M059J (cell line): ENCODE results near the gene HHEX. TPM values are rescaled to one million over a fixed set of nuclear protein-coding genes. Genes with fewer than 3 reads are reported as not detected.

Source experiments
- DNase-seq: peaks from one replicate; pipeline ENCODE4 v3.0.0-alpha.2; 2012; ENCODE audit warnings: low read depth
- total RNA-seq: library from RNA; depleted of rRNA; stranded (reverse); fragments of >200 nt; shearing (Covaris generic); gene quantifications from 2 replicates; pipeline ENCODE4 v1.2.3, GENCODE V29; 2014; rRNA removed

The HHEX gene
- total RNA-seq: 0.05 TPM in 1 of 2 replicates, not detected in the other

GRCh38 chr10:92689663-92690210, at the start of gene HHEX:
Gene HHEX, plus strand, starts transcription at chr10:92689955. Its CDS starts 32 bp downstream, at chr10:92689987.
- DNase-seq: no peak

DNA sequence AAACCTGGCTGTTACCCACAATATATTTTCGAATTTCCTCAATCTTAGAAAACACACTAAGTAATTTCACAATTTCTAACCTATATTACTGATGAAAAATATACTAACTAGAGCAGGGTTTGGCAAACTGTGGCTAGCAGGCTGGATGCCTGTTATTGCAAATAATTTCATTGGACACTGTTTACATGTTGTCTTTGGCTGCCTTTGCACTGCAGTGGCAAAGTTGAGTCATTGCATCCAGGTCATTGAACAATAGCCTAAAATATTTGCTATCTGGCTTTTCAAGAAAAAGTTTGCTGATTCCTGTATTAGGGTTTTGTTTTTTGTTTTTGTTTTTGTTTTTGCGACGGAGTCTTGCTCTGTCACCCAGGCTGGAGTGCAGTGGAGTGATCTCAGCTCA, 49.6 kb upstream of the HHEX start:
- DNase-seq: peak; percentile 64

- DNase-seq: no peak
Measured at GRCh38 chr10:92641492-92641891, 48.3 kb upstream of the HHEX start.

- DNase-seq: no peak
Measured at GRCh38 chr10:92644921-92645320, 44.8 kb upstream of the HHEX start.

GRCh38 chr10:92650864-92651263, 38.9 kb upstream of the HHEX start:
- DNase-seq: peak; percentile 71

DNA sequence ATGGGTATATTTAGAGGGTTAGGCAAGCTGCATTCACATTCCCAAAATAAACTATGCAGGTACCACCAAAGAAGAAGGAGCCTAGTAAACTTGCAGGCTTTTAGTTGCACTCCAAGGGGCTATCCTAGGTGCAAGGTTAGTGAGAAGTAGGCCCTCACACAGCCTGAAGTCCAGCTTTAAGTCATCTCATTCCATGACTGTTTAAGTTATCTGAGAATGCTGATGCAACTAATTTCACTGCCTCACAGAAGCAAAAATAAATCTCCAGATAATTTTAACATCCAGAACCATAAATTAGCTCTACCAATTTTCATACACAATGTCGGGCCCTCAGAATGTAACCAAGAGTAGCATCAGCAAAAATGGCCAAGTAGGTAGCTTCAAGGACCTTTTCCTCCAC, 34.3 kb upstream of the HHEX start:
- DNase-seq: no peak

DNA sequence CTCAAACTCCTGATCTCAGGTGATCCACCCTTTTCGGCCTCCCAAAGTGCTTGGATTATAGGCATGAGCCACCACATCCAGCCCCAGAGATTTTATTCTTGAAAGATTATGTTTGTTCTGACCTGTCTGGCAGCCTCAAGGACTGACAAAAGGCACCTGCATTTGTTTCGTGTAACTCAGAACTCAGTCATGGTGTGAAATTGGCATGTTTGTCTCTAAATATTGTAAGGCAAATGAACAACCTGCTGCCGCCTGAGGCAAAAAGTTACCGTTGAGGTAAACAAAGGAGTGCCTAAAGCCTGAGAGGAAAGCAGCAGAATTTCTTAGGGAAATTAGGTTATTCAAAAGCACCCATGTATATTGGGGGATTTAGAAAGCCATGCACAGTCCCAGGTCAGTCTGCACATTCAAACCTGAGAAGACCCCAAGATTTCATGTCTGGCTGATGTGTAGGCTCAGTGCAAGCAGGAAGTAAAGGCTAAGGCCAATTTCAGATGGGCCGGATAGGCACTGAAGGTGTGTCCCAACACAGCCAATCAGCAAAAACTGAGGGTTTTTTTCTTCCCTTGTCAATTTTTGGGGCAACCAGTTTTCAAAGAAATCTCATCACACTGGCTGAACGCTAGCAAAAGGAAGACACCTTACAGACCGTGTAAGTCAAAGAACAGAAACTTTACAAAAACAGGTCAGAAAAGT, 33.3 kb upstream of the HHEX start:
- DNase-seq: no peak

GRCh38 chr10:92657024-92657423, 32.7 kb upstream of the HHEX start:
- DNase-seq: peak; percentile 27

- DNase-seq: peak; percentile 18
Measured at GRCh38 chr10:92662848-92663247, 26.9 kb upstream of the HHEX start.

DNA sequence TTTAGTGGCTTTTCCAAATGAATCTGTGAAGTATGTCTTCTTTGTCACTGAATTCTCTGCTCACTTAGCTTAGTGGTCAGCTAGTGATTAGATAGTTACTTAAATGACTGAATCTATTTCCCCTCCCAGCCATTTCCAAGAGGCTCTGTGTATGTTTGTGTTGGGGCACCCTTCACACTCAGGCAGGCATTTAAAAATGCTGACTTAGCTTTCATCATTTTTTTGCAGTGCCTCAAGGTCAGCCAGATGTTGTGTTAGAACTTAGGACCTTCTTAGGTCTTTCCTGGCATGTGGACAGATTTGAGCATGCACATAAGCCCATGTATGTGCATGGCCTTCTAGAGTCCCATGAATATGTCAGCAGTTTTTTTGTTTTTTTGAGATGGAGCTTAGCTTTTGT, 25.4 kb upstream of the HHEX start:
- DNase-seq: no peak

GRCh38 chr10:92667078-92667477, 22.7 kb upstream of the HHEX start:
- no peak for DNase-seq

DNA sequence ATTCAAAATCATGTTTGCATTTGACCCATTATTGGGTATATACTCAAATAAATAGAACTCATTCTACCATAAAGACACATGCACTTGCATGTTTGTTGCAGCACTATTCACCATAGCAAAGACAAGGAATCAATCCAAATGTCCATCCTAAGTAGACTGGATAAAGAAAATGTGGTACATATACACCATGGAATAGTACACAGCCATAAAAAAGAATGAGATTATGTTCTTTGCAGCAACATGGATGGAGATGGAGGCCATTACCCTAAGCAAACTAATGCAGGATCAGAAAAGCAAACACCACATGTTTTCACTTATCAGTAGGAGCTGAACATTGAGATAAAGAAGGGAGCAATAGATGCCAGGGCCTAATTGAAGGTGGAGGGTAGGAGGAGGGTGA, 12.0 kb upstream of the HHEX start:
- DNase-seq: no peak

GRCh38 chr10:92678206-92678605, 11.5 kb upstream of the HHEX start:
- no peak for DNase-seq

DNA sequence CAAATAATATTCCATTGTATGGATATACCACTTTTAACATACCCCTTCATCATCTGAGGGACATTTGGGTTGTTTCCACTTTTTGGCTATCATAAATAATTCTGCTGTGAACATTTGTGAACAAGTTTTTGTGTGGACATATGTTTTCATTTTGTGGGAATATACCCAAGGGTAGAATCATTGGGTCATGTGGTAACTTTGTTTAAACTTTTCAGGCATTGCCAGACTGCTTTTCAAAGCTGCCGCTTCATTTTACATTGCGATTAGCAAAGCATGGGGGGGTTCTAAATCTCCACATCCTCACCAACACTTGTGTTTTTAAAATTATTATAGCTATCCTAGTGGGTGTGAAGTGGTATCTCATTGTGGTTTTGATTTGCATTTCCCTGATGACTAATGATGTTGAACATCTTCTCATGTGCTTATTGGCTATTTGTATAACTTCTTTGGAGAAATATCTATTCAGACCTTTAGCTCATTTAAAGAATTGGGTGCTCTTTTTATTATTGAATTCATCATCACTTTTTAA, 8.4 kb upstream of the HHEX start:
- DNase-seq: no peak

DNA sequence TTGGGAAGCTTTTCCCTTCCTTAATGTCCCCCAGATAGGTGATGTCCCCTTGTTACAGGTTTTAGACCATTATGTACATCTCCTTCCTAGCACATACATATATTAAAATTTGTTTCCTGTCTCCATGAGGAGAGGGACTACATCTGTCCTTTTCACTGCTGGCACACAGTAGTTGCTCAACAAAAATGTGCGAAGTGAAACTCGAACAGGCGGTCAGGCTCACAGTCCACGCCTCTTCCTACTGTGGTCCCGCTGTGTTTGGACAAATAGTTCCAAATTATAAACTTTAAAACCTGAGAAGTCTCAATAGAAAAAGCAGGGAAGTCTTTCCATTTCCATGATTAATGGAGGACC, 1.2 kb upstream of the HHEX start:
- DNase-seq: no peak

DNA sequence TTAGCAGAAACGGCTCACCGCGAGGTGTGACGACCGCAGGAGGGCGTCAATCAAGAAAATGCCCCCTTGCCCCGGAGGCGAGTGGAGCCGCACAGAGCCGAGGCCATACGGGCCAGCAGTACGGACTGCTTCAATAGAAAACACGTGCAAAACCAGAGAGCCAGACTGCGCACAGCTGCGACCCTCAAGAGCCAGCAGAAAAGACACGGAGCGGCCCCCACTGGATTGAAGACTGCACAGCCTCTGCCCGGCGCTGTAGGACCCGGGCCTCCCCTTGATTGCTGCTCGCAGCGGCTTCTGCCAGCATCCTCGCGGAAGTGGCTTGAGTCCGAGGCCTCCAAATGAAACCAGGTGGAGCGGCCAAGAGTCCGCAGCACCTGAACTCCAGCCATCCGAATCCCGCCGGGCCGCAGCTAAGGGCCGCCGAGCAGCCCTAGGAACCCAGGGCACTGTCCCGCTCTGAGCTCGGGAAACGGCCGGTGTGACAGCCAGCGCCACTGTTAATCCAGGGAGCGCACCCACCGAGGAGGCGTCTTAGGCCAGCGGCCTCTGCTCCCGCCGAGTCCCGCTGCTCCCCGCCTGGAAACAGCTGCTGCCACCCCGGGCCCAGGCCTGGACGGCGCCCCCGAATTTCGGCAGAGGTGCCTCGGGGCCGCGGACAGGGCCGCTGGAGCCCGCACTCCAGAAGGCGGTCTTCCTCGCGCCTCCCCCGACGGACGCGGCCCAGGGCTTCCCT, 660 bp upstream of the HHEX start:
- no peak for DNase-seq

- no peak for DNase-seq
Measured at GRCh38 chr10:92690211-92690914, 608 bp downstream of the HHEX start.

- DNase-seq: no peak
Measured at GRCh38 chr10:92690915-92691590, 1.3 kb downstream of the HHEX start.

- DNase-seq: no peak
Measured at GRCh38 chr10:92691591-92692079, 1.9 kb downstream of the HHEX start.

DNA sequence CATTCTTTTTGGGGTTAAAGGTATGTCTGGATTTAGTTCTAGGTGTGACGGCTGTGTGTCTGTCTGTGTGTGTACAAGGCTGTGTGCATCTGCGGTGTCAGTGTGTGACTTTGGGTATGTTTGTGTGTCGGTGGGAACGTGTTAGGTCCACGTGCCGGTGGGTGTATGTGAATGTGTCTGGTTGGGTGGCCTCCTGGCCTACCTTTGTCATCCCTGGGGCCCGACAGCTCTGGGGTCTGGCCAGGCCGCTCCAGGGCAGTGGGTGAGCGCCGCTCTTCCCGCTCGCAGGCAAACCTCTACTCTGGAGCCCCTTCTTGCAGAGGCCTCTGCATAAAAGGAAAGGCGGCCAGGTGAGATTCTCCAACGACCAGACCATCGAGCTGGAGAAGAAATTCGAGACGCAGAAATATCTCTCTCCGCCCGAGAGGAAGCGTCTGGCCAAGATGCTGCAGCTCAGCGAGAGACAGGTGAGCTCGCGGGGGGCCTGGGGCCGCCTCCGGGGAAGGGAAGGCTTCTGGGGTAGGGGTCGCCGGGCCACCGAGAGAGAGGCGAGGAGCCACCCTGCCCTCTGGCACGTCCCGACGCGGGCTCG, 2.4 kb downstream of the HHEX start:
- no peak for DNase-seq
